Middle frontal gyrus (tissue), 1 donor: ENCODE data around the gene UCK1.
A peak's percentile ranks its signal among the peaks of the same experiment; 100 is the strongest.
"Not testable (repeated sequence)": the region's sequence is repeated elsewhere in the genome, so short reads cannot be mapped to it uniquely, and the experiment has no call there.

Experiments used
- DNase-seq: peaks from one replicate; pipeline ENCODE4 v3.0.0-alpha.2; 2015; ENCODE audit warnings: low spot score; ENCODE audit errors: extremely low spot score

UCK1 gene

GRCh38 chr9:131554087-131554842 lies 23.2 kb upstream of the UCK1 start:
- no peak for DNase-seq

GRCh38 chr9:131552030-131552429 lies 21.0 kb upstream of the UCK1 start:
- no peak for DNase-seq

GRCh38 chr9:131550465-131550864 lies 19.4 kb upstream of the UCK1 start:
- DNase-seq, result not testable (repeated sequence)

GRCh38 chr9:131549186-131549585 lies 18.1 kb upstream of the UCK1 start:
- not testable (repeated sequence) for DNase-seq

GRCh38 chr9:131546336-131547084 lies 15.4 kb upstream of the UCK1 start:
- no peak for DNase-seq

- no peak for DNase-seq
Observed at GRCh38 chr9:131545786-131546335, 14.8 kb upstream of the UCK1 start.

GRCh38 chr9:131545003-131545785 lies 14.1 kb upstream of the UCK1 start, which contains the start of gene PRRT1B:
Gene PRRT1B, plus strand, starts transcription at chr9:131545523. Its CDS starts 93 bp downstream, at chr9:131545616.
- no peak for DNase-seq

- DNase-seq, result no peak
Observed at GRCh38 chr9:131543141-131543540, 12.1 kb upstream of the UCK1 start.

GRCh38 chr9:131539223-131539923 lies 8.3 kb upstream of the UCK1 start:
- no peak for DNase-seq

GRCh38 chr9:131537946-131538345 lies 6.9 kb upstream of the UCK1 start:
- DNase-seq, result no peak

- DNase-seq, result no peak
Observed at GRCh38 chr9:131534721-131535237, 3.7 kb upstream of the UCK1 start.

- DNase-seq, result no peak
Observed at GRCh38 chr9:131530546-131530919, 530 bp downstream of the UCK1 start.

GRCh38 chr9:131529597-131530545 lies 1.2 kb downstream of the UCK1 start:
- no peak for DNase-seq

GRCh38 chr9:131528886-131529505 lies 2.1 kb downstream of the UCK1 start:
- no peak for DNase-seq

- DNase-seq, result no peak
Observed at GRCh38 chr9:131528186-131528585, 2.9 kb downstream of the UCK1 start.

GRCh38 chr9:131525643-131526565 lies 5.2 kb downstream of the UCK1 start:
- peak; percentile 66 for DNase-seq

- DNase-seq, result no peak
Observed at GRCh38 chr9:131524665-131525315, 6.3 kb downstream of the UCK1 start.
